SK-N-MC (cell line): ENCODE measurements around the gene ZNF865.

Source experiments
- DNase-seq: peaks from one replicate; pipeline ENCODE4 v3.0.0-alpha.2; 2011; ENCODE audit warnings: low read depth, low spot score
- H3K27ac ChIP-seq: fragments of 200-600 bp; sonication (generic); 2 replicates; pipeline ENCODE4 v1.5.1; 2016; ENCODE audit warnings: mixed run types
- H3K36me3 ChIP-seq: fragments of 200-600 bp; sonication (generic); 2 replicates; pipeline ENCODE4 v1.6.1; 2017; ENCODE audit warnings: antibody characterized with exemption, low read length, mixed read lengths; ENCODE audit not compliant: insufficient read depth
- H3K4me3 ChIP-seq: fragments of 200-600 bp; sonication (generic); 2 replicates; pipeline ENCODE4 v1.5.1; 2016
- H3K9ac ChIP-seq: fragments of 200-600 bp; sonication (generic); 2 replicates; pipeline ENCODE4 v1.8.0; 2017; ENCODE audit warnings: mixed run types, mixed read lengths; ENCODE audit not compliant: insufficient read length
- H3K9me3 ChIP-seq: fragments of 200-600 bp; sonication (generic); 2 replicates; pipeline ENCODE4 v1.6.1; 2017; ENCODE audit warnings: low read depth, mild to moderate bottlenecking, antibody characterized with exemption, low read length, moderate library complexity, mixed read lengths
- EZH2 ChIP-seq: fragments of 200-600 bp; sonication (generic); IDR thresholded peaks from one replicate; pipeline ENCODE4 v1.6.1; 2017; ENCODE audit warnings: antibody characterized with exemption
- FOXP2 ChIP-seq: optimal IDR thresholded peaks from 2 replicates; pipeline ENCODE3; 2011; ENCODE audit warnings: mild to moderate bottlenecking, moderate library complexity; ENCODE audit not compliant: insufficient read depth; ENCODE audit errors: extremely low read length, control extremely low read depth
- POLR2AphosphoS5 ChIP-seq: IDR thresholded peaks from 2 replicates; pipeline ENCODE4 v1.6.1; 2012; ENCODE audit warnings: mild to moderate bottlenecking, low read depth, low read length, borderline replicate concordance

ZNF865 gene

DNA sequence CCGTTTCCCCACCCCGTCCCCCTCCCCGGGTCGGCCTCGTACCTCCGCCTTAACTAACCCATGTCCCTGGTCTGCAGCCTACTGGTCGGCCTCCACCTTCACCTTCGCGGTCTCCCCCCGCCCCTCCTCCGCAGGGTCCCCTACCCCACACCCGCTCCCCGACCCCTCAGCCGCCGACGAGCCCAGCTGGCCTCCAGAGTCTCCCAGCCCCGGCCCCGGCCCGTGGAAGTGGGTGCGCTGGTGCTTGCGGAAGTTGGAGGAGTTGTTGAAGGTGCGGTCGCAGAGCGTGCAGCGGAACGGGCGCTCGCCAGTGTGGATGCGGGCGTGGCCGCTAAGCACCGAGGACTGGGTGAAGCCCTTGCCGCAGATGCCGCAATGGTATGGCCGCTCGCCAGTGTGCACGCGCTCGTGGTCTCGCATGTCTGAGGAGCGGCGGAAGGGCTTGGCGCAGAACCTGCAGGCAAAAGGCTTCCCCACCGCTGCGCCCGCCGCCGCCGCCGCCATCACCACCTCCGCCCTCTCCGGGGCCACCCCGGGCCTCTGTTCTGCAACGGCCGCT is 16.3 kb downstream of the ZNF865 start:
- H3K36me3 ChIP-seq: peaks cover under 1% of the 10 kb centered on the region; the same call in 1 of the 2 replicates
- no peak overlapping the region for H3K27ac ChIP-seq

DNA sequence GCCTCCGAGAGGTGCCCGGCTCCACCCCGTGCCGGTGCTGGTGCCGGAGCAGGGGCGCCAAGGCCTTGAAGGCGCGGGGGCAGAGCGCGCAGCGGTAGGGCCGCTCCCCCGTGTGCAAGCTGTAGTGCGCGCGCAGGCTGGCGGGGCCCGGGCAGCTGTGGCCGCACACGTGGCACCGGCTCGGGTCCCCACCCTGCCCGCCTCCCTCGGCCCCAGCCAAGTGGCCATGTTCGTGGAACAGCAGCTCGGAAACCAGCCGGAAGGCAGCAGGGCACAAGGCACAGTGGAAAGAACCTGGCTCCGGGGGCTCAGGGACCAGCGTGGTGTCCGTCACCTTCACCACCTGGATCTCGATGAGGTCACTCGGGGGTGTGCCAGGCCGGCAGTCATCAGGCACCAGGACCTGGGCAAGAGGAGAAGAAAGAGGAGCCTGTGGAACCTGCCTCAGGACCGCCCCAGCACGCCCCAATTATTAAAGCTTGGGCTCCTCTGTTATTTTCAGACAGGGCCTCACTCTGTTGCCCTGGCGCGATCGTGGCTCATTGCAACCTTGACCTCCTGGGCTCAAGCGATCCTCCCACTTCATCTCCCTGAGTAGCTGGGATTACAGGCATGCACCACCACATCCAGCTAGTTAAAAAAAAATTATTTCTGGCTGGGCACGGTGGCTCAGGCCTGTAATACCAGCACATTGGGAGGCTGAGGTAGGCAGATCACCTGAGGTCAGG is 17.0 kb downstream of the ZNF865 start:
- TF ChIP-seq FOXP2: no peak
- no peak for TF ChIP-seq EZH2
- no peak for TF ChIP-seq POLR2AphosphoS5
- H3K9me3 ChIP-seq: no peaks in the 10 kb centered on the region

More for the DNA sequence above, 16.3 kb downstream of the ZNF865 start:
- Histone ChIP-seq H3K4me3 (no peak overlapping the region), H3K9ac (no peak overlapping the region), H3K9me3 (no peaks in the 10 kb centered on the region)
- TF ChIP-seq POLR2AphosphoS5 (no peak), EZH2 (no peak), FOXP2 (no peak)
- DNase-seq: no peak

DNA sequence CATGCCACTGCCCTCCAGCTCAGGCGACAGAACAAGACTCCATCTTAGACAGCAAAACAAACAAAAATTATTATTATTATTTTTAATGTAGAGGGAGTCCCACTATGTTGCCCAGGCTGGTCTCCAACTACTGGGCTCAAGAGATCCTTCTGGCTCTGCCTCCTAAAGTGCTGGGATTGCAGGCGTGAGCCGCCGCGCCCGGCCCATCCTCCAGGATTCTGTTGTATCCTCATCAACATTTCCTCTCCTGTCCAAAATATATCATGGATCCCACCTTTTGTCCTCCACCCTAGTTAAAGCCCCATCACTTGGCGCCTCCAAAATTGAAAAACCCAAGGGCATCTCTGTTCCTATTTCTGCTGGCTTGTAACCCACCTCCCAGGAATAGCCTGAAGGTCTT is 17.7 kb downstream of the ZNF865 start:
- H3K36me3 ChIP-seq: no peaks in the 10 kb centered on the region
- no peak overlapping the region for H3K27ac ChIP-seq
- no peak overlapping the region for H3K9ac ChIP-seq
- DNase-seq: no peak
- TF ChIP-seq EZH2 (no peak), POLR2AphosphoS5 (no peak), FOXP2 (no peak)
- no peaks in the 10 kb centered on the region for H3K9me3 ChIP-seq
- no peak overlapping the region for H3K4me3 ChIP-seq

More for the DNA sequence above, 17.0 kb downstream of the ZNF865 start:
- Histone ChIP-seq H3K9ac (no peak overlapping the region), H3K27ac (no peak overlapping the region), H3K36me3 (no peaks in the 10 kb centered on the region), H3K4me3 (no peak overlapping the region)
- no peak for DNase-seq

- Histone ChIP-seq H3K9ac (no peak overlapping the region), H3K4me3 (peak overlapping the region; percentile 24; the same call in 1 of the 2 replicates), H3K27ac (no peak overlapping the region), H3K36me3 (no peaks in the 10 kb centered on the region), H3K9me3 (no peaks in the 10 kb centered on the region)
- no peak for TF ChIP-seq POLR2AphosphoS5
- DNase-seq: no peak
Observed at GRCh38 chr19:55623561-55623960, 18.1 kb downstream of the ZNF865 start.

GRCh38 chr19:55624109-55625003 is 18.9 kb downstream of the ZNF865 start, which contains the start of gene ZNF784:
Gene ZNF784, minus strand, starts transcription at chr19:55624566. Its CDS starts 5 bp downstream, at chr19:55624561.
- Histone ChIP-seq H3K27ac (peak within 1 kb of the TSS; percentile 90), H3K9ac (peak within 1 kb of the TSS; percentile 86), H3K4me3 (peak within 1 kb of the TSS; percentile 82), H3K36me3 (no peaks in the 10 kb centered on the region), H3K9me3 (no peaks in the 10 kb centered on the region)
- TF ChIP-seq EZH2: no peak
- peak; percentile 75 for TF ChIP-seq POLR2AphosphoS5
- TF ChIP-seq FOXP2: no peak
- DNase-seq: peak; percentile 56

- no peak for DNase-seq
- H3K4me3 ChIP-seq: peak overlapping the region; percentile 82
- H3K36me3 ChIP-seq: no peaks in the 10 kb centered on the region
- TF ChIP-seq FOXP2 (no peak), EZH2 (no peak), POLR2AphosphoS5 (no peak)
- H3K9me3 ChIP-seq: no peaks in the 10 kb centered on the region
- peak overlapping the region; percentile 69 for H3K9ac ChIP-seq
- no peak overlapping the region for H3K27ac ChIP-seq
Observed at GRCh38 chr19:55625004-55625326, 19.5 kb downstream of the ZNF865 start.

DNA sequence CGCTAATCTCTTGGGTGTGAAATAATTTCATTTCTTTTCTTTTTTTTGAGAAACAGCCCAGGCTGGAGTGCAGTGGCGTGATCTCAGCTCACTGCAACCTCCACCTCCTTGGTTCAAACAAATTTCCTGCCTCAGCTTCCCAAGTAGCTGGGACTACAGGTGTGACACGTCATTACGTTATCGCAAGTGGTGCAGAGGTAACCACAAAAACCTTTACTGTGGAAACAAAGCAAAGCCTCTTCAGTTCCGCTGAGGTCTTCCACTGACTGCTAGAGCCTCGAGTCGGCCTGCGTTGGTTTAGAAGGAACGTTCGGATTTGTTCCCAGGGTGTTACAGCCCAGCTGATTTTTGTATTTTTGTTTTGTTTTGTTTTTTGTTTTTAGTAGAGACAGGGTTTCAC is 20.9 kb downstream of the ZNF865 start:
- no peak overlapping the region for H3K9ac ChIP-seq
- TF ChIP-seq POLR2AphosphoS5 (no peak), FOXP2 (no peak), EZH2 (no peak)

GRCh38 chr19:55632463-55632834 is 27.0 kb downstream of the ZNF865 start:
- peak; percentile 98 for DNase-seq
- H3K27ac ChIP-seq: no peak overlapping the region
- H3K9me3 ChIP-seq: no peaks in the 10 kb centered on the region
- H3K36me3 ChIP-seq: no peaks in the 10 kb centered on the region
- H3K9ac ChIP-seq: no peak overlapping the region
- TF ChIP-seq EZH2 (no peak), POLR2AphosphoS5 (no peak), FOXP2 (no peak)
- no peak overlapping the region for H3K4me3 ChIP-seq

More for the DNA sequence above, 20.9 kb downstream of the ZNF865 start:
- Histone ChIP-seq H3K36me3 (no peaks in the 10 kb centered on the region), H3K9me3 (no peaks in the 10 kb centered on the region), H3K27ac (no peak overlapping the region), H3K4me3 (no peak overlapping the region)
- DNase-seq: no peak
